HG02571 (cell line): ENCODE results near the gene PERM1.
"Not testable (repeated sequence)": the region's sequence is repeated elsewhere in the genome, so short reads cannot be mapped to it uniquely, and the experiment has no call there.

Experiments used
- ATAC-seq: cut with Tn5 transposase; IDR thresholded peaks from one replicate; pipeline ENCODE4 v1.9.1; 2021; ENCODE audit warnings: mild to moderate bottlenecking, moderate library complexity; ENCODE audit not compliant: unreplicated experiment

Gene PERM1

GRCh38 chr1:979744-980072 is 2.2 kb downstream of the PERM1 start:
- no peak for ATAC-seq

DNA sequence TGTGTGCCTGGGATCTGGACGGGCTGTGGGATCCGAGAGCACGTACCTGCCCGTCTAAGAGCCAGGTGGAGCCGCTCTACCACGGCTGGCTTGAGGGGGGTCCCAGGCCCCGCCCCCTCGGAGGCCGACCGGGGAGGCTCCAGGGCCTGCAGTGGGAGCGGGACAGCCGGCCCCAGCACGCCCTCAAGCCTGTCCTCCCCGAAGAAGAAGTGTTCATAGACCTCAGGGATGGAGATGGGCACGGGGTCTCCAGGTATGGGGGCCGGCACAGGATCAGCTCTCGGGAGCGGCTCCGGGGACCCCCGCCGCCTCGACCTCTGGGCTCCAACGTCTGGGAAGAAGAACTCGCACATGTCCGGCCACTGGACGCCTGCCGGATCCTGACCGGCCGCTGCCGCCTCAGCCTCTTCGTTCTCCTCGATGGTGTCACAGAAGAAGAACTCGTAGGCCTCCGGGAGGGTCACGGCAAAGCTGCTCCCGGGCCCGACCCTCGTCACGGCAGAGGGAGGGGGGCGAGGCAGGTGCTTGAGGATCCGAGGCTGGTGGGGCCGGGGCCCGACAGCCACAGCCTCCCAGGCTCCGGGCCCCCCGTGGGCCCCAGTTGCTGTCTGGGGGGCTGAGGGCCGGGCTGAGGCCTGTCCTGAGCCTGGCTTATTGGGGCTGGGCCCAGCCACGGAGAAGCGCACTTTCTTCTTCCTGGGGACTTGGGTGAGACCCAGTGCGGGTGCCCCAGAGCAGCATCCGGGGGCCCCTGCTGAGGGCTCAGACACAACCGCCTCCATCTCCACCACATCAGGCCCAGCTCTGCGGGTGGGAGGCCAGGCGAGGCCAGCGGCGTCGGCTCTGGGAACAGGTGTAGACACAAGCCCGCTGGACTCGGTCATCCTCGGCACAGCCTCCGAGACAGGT is 2.8 kb downstream of the PERM1 start:
- ATAC-seq: no peak

DNA sequence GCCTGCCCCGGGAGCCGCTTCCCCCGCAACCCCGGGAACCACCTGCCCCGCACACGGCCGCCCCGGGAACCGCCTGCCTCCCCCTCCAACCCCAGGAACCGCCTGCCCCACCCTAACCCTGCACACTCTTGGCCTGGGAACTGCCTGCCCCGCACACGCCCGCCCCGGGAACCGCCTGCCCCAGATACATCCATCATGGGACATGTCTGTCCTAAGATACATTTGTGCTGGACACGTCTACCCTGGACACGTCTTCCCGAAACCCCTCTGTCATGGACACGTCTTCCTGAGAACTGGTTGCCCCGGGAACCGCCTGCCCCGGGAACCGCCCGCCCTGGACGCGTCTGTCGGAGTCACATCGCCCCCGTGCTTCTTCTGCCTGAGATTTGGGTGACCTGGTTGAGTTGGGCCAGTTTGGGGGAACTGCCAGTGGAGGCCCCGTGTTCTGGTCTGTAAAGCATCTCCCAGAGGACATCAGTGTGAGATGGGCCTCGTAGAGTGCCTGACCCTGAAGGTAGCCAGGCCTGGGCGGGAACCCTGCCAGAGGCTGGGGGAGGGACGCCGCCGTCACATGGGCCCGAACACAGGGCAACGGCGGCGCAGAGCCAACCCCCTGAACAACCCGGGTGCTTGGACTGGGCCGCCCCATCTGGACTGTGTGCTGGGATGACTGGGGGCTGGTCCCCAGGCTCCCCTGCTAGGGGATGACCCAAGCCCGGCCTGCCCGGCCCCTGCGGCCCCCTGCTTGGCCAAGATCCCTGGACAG is 3.6 kb downstream of the PERM1 start:
- ATAC-seq: no peak

DNA sequence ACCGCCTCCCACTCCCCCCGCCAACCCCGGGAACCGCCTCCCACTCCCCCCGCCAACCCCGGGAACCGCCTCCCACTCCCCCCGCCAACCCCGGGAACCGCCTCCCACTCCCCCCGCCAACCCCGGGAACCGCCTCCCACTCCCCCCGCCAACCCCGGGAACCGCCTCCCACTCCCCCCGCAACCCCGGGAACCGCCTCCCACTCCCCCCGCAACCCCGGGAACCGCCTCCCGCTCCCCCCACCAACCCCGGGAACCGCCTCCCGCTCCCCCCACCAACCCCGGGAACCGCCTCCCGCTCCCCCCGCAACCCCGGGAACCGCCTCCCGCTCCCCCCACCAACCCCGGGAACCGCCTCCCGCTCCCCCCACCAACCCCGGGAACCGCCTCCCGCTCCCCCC is 5.1 kb downstream of the PERM1 start:
- not testable (repeated sequence) for ATAC-seq

DNA sequence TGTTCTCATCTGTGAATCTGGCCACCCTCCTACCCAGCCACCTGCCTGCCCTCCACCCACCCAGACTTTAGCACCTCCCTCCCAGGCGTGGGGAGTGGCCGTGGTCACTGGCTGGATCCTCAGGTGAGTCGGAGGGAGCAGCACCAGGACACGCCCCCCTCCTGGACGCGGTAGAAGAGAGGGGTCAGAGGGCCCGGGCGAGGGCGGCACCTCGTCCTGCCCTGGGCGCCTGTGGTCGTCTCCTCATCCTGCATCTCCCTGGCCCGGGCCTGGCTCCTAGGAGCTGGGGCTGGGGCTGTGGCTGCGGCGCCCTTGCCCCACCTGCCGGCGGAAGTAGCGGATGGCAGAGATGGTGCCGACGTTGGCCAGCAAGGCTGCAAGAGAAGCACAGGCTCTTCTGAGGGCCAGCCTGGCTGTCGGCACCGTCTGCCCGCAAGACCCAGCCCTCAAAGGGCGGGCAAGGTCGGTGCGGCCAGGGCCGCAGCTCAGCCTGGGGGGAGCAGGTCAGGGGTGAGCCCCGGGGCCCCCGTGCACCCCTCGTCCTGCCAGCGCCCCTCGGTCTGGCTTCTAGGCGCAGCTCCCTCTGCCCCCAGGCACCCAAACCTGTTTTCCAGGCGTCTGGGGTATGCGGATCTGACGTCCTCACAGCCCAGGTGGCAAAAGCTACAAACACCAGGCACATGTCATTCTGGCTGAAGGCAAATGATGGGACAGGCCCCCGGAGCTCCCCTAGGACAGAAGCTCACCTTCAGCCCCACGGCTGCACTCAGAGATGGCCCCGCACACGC is 5.8 kb downstream of the PERM1 start:
- ATAC-seq: no peak

- ATAC-seq: no peak
Observed at GRCh38 chr1:975365-975764, 6.5 kb downstream of the PERM1 start.

DNA sequence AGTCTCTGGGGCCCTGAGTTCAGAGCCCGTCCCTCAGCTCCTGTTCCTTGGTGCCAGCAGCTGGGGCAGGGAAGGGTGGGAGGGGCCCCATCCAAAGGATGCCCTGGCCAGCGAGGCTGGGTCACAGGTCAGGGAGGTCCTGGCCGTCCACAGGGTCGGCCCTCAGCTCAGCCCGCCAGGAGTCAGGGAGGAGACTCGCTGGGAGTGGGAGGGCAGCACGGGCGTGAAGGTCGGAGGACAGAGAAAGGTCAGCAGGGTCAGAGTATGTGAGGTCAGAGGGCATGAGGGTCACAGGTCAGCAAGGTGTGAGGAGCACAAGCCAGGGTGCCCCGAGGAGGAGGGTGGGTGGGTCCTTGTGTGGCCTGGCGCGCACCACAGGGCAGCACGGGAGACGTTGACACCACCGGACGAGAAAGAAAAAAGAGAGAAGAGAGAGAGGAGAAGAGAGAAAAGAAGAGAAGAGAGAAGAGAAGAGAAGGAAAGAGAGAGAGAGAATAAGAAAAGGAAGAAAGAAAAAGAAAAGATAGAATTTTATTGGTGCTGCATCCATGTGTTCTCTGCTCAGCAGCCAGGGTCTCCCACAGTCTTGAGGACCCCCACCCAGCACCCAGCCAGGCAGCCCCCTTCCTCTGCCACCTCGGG is 7.1 kb downstream of the PERM1 start:
- no peak for ATAC-seq

DNA sequence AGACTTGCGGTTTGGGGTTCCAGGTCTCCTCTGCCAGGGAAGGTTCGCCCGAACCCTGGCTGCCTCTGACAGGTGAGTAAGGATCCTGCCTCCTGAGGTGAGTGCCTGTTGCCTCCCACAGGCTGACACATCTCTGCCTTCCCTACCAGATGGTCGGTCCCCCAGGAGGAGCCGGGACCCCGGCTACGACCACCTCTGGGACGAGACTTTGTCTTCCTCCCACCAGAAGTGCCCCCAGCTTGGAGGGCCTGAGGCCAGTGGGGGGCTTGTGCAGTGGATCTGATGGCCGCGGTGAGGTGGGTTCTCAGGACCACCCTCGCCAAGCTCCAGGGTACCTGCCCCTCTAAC is 7.6 kb downstream of the PERM1 start:
- no peak for ATAC-seq

DNA sequence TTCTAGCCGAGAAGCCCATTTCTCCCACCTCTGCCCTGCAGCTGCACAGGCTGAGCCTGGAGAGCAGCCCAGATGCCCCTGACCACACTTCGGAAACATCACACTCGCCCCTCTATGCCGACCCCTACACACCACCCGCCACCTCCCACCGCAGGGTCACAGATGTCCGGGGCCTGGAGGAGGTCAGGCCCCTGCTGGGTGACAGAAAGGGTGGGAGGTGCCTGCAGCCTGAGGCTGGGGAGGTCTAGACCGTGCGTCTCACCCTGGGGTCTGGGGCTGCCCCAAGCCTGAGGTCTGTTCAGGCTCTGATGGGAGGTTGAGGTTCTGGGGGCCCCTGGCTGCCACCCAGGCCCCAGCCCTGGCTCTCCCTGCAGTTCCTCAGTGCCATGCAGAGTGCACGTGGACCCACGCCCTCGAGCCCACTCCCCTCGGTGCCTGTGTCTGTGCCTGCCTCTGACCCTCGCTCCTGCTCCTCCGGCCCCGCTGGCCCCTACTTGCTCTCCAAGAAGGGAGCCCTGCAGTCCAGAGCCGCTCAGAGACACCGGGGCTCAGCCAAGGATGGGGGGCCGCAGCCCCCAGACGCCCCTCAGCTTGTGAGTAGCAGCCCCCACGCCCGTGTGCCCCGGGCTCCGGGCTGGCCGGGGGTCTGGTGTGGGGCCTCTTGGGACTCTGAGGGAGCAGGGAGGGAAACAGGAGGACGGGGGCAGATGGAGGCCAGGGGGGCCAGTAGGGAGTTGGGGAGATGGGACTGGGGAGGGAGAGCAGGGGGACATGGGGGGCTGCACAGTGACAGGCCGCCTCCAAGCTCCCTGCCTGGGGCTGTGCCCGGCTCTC is 8.2 kb downstream of the PERM1 start:
- no peak for ATAC-seq

DNA sequence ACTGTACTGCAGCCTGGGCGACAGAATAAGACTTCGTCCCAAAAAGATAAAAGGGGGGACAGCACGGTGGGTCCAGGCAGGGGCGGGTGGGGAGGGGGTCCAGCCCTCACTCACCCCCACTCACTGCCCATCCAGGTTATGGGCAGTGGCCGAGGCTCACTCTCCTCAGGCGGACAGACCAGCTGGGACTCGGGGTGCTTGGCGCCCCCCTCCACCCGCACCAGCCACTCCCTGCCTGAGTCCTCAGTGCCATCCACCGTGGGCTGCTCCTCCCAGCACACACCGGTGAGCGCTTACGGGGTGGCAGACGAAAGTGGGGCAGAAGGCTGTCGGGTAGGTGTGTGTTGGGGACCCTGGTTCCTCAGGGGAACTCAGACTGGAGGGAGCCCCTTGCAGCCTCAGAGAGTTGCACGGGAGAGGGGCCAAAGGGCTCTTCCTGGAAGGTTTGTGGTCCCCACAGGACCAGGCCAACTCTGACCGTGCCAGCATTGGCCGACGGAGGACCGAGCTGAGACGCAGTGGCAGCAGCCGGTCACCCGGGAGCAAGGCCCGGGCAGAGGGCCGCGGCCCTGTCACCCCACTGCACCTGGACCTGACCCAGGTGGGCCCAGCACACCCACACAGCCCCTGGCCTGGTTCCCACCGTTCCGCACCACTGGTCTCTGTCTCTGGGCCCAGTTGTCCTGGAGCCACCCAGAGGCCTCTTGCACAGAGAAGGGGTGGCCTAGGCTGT is 9.0 kb downstream of the PERM1 start:
- ATAC-seq: no peak

- no peak for ATAC-seq
Observed at GRCh38 chr1:971751-972506, 10.0 kb downstream of the PERM1 start.

GRCh38 chr1:970973-971730 is 10.7 kb downstream of the PERM1 start:
- ATAC-seq: no peak

GRCh38 chr1:970242-970972 is 11.5 kb downstream of the PERM1 start:
- ATAC-seq: no peak

- no peak for ATAC-seq
Observed at GRCh38 chr1:969260-969855, 12.5 kb downstream of the PERM1 start.

- no peak for ATAC-seq
Observed at GRCh38 chr1:967466-968343, 14.2 kb downstream of the PERM1 start.

- ATAC-seq: no peak
Observed at GRCh38 chr1:966704-967300, 15.1 kb downstream of the PERM1 start.
